Right hindlimb (tissue), 1 donor: ENCODE results near the gene THSD1.

Experiments
- DNase-seq: peaks from one replicate; pipeline ENCODE4 v3.0.0-alpha.2; 2018

The THSD1 gene, protein sequence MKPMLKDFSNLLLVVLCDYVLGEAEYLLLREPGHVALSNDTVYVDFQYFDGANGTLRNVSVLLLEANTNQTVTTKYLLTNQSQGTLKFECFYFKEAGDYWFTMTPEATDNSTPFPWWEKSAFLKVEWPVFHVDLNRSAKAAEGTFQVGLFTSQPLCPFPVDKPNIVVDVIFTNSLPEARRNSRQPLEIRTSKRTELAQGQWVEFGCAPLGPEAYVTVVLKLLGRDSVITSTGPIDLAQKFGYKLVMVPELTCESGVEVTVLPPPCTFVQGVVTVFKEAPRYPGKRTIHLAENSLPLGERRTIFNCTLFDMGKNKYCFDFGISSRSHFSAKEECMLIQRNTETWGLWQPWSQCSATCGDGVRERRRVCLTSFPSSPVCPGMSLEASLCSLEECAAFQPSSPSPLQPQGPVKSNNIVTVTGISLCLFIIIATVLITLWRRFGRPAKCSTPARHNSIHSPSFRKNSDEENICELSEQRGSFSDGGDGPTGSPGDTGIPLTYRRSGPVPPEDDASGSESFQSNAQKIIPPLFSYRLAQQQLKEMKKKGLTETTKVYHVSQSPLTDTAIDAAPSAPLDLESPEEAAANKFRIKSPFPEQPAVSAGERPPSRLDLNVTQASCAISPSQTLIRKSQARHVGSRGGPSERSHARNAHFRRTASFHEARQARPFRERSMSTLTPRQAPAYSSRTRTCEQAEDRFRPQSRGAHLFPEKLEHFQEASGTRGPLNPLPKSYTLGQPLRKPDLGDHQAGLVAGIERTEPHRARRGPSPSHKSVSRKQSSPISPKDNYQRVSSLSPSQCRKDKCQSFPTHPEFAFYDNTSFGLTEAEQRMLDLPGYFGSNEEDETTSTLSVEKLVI

DNA sequence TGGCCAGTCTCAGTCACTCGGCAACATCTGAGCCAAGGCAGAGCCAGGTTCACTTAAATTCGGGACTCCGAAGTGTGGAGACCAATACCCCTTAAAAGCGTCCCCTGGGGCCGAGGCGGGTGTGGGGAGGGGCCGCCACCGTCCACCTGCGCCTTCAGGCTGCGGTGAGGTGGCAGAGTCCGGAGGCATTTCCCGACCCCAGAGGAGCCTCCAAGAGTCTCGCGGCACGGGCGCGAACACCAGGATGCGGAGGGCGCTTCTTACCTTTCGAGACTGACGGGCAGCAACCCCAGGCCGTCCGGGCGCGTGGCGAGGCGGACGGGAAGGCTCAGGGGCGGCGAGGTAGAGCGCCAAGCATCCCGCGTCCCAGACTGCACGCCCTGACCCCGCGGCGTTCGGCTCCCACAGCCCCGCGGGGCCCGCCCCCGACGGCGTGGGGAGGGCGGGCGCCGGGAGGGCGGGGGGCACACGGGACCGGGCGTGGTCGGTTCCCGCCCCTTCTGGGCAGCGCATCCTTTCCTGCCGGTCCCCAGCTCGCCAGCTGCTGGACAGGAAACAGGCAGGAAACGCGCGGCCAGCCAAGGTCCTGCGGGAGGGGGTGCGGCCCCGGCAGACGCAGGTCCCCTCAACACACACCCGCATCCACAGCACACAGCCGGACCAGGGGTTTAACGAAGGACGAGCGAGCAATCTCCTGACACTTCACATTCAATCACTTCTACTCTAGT, at the start of gene THSD1:
TSS of gene THSD1 (minus strand) at position 406 of the 728 bp plus-strand sequence. CDS start 3,572 bp downstream, outside the sequence.
- DNase-seq, result peak; percentile 86

DNA sequence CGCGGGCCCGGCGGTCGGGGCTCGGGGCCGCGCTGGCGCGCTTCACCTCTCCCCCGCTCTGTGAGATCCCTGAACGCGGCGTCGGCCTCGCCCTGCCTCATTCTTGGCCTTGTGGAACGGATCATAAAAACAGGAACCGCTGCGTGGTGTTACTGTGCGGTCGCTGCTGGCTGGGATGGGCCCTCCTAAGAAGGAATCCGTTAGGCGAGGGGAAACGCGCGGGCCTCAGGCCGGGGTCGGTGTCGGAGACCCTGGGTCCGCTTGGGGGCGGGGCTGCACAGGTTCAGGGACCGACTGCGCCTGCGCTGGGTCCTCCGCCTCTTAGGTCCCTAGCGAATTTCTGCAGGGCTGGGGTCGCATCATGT, 49.7 kb upstream of the THSD1 start:
- peak; percentile 86 for DNase-seq

DNA sequence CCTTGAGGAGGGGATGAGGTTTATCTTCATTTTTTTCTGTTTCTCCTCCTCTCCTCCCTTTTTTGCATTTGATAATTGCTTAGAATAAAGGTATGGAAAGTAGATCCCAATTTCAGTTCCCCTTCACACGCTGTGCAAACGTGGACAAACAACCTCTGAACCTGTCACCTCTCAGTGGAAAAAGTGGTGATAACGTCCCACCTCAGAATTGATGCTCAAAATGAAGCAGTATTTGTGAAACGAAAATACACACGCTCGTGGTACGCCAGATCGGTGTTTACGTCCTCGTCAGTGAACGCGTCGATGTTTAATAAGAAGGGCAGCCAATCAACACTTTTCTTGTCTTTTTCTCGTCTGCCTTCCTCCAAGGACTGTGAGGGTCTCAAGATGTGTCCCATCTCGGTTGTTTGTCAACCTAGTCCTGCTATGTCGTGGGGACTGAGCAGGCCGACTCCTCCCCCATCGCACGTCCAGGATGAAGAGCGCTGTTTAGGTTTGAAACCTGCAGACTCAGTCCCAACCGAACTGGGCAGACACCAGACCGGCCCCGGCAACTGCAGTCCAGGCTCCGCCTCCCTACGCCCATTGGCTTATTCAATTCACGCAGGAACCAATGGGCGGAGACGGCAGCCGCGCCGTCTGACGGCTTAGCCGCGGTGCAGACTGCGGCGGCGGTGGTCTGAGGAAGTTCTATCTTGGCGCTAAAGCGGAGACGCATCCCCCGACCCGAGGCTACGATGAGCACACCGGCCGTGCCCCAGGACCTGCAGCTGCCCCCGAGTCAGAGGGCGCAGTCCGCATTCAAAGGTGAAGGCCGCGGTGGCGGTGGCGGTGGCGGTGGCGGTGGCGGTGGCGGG, 49.1 kb upstream of the THSD1 start, which contains the start of gene CKAP2:
TSS of gene CKAP2 (plus strand) at position 659 of the 857 bp plus-strand sequence. CDS start at position 738, 79 bp downstream.
- peak; percentile 96 for DNase-seq

DNA sequence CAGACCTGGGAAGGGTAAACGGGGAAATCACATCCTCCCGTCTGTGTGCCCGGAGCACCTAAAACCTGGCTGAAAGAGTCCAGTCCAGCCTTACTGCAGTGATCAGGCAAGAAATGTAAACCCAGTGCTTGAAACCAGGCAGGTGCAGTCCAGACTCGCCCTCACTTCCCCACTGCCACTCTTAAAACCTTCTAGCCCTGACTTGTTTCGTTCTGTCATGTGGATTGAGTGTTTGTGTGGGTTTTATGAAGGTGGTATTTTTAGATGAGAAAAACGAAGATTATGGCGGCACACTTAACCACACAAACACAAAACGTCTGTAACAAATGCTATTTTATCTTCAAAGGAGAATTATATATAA, 48.5 kb upstream of the THSD1 start:
- DNase-seq, result no peak

DNA sequence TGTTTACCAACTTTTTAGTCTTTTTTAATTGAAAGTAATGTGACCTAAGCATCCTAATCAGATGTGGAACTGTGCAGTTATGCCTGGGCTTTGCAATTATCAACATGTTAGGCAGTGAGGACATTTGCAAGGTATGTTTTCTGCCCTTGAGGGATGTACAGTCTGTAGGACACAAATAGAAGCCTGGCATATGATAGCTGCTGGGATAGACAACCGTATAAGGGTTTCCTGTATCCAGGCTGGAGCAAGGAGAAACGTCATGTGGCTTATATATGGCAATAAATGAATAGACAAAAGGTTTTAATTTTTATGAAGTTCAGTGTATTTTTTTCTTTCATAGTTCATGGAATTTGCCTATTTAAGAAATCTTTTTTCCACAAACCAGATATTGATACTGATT, 46.5 kb upstream of the THSD1 start:
- no peak for DNase-seq

DNA sequence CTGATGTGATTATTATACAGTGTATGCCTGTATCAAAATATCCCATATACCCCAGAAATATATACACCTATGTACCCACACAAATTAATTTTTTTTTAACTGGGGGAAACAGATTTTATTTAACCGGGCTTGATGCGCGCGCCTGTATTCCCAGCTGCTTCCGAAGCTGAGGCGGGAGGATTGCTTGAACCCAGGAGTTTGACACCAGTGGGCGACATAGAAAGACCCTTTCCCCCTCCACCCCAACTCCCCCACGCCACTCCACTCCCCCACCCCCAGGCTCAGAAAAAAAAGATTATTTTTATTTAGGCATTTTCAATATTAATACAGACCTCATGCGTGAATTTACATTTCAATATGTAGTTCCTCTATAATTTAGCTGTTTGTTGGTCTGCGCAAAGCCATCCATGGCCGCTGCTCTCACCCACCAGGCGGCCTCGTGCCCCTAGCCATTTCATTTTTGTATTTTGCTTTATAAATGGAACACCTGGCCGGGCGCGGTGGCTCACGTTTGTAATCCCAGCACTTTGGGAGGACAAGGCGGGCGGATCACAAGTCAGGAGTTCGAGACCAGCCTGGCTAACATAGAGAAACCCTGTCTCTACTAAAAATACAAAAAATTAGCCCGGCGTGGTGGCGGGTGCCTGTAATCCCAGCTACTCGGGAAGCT, 45.3 kb upstream of the THSD1 start:
- DNase-seq, result no peak

DNA sequence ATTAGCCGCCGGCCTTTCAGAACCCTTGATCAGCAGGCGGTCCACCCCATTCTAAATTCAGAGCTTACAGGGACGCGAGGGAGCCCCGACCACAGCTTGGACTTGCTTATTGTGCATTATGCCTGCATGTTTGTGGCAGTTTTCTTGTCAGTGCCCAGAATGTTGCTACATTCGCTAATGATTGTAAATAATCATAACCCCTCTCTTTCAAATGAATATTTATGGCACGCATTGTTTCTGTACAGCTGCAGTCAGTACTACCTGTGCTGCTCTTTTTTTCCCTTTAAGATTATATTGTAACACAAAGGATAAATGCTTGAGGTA, 44.8 kb upstream of the THSD1 start:
- no peak for DNase-seq

DNA sequence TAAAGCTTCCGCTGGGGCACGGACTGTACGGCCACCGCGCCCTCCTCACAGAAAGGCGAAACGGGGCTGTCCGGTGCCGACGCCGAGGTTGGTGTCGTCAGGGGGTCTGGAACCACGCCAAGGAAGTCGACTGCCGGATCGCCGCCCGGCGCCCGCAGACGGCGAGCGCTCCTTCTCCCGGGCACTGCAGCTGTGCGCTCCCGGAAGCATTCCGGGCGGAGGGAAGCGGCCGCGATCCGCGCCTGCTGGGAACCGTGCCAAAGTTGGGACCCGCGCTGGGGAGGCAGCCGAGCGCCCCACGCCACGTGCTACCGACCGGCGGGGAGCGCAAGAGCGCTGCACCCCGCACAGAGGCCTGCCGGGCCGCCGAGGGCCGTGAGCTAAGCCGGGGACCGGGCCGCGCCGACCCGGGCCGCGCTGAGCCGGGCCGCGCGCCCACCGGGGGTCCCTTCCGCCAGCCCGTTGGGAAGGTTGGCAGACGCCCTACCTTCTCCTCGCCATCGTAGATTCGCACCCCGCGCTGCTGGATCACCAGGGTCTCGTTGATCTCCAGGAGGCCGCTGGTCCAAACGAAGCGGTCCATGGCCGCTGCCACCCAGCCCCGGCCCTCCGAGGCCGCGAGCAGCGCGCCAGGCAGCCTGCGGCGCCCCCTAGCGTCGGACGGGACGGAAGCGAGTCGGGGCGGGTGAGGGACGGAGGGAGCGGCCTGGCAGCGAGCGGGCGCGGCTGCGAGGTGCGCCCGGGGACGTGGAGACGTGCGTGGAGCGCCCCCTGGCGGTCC, 44.2 kb upstream of the THSD1 start, which contains the start of gene VPS36:
TSS of gene VPS36 (minus strand) at position 623 of the 781 bp plus-strand sequence. CDS start at position 583, 40 bp downstream.
- peak; percentile 97 for DNase-seq

DNA sequence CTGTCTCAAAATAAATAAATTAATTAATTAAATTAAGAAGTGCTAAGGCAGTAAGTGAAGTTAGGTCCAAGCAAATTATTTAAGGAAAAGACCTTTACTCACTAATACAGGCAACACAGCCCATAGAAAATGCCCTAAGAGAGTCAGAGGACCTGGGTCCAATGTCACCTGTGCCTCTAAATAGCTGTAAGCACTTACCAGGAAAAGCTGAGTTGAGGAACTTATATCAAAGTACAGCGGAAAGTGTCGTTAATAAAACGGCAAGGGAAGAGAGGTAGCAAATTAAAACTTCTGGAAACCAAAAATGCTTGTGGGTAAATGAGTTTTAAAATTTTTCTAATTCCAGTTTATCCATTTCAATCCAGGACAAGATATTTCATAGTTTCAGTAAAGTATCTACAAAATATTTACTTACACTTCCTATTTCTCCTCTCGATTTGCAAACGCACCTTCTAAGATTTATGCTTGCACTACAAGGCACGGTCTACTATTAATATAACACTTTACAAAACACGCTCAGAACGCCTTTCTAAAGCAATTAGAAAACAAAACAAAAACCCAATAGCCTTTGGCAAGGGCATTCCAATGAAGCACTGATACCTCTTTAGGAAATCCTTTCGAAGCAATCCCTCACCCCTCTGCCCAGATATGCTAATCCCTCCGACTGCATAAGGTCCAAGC, 43.5 kb upstream of the THSD1 start:
- no peak for DNase-seq

DNA sequence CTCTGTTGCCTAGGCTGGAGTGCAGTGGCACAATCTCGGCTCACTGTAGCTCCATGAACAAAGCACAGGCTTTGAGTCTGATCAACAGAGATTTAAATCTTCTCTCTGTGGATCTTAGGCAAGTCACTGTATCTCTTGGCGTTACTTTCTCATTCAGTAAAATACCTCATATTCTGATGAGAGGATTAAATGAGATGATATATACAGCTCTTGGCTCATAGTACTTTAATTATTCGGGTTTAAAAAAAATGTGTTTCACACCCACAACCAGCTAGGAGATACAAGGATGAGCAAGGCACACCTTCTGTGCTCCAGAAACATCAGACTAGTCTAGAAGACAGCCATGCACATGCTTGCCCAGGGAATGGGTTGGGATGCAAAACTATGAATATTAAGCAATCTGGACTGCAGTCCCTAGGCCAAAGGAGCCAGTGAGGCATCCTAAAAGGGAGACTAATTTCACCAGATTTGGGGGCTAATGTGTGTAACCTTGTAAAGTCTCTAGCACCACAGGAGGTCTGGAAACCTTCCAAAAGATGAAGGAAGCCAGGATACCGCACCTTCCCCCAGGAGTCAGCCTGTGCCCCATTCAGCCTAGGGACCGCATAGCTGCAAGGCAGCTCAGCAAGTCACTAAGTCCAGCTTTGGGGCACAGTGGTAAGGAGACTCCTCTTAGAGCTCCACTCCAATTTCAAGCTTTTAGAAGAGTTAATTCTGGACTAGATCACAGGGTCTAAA, 42.0 kb upstream of the THSD1 start:
- no peak for DNase-seq

DNA sequence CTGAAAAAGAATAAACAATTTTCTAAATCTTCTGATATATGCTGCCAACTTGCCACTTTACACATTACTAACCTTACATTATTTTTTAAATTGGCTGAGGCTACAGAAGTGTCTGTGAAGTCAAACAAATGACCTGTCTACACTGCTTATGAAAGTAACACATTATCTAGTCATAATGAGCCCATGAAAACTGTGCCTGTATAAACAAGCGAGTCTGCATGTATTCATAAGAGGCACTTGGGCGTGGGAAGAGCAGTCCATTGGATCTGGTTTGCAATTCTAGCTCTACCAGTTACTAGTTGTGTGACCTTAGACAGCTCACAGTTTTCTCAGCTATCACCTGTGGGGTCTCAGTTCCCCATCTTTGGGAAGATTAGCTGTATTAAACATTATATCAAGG, 41.4 kb upstream of the THSD1 start:
- DNase-seq, result no peak

DNA sequence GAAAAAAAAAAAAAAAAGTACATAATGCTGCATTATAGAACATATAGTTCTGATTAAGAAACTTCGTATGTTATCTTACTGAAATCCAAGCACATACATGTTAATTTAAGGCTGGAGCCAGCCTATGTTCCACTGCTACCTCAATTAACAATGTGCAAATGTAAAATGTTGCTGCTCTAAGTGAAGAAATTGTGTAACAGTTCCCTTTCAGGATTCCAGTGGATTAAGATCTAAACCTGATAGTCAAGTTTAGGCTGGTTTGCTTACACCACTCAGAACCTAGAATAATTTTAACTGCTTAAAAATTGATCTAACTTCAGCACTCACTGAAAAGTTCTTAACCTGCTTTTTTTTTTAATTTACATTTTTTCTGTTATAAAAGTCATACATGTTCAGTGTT, 40.3 kb upstream of the THSD1 start:
- DNase-seq, result no peak

DNA sequence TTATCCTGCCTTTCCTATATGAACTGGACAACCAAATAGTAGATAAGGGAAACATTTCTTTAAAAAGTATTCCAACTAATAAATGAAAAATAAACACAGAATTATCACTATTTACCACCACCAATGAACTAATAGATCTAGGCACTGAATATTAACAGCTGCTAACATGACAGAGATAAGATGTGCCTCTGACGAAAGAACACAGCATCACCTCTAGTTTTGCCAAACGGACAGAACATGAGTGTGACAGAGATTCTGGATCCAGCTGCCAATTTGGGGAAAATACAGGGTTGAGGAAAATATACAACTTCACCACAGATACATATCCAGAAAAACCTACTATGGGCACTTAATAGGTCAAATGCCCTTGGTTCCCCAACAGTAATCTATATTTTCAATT, 26.5 kb upstream of the THSD1 start:
- DNase-seq, result no peak

DNA sequence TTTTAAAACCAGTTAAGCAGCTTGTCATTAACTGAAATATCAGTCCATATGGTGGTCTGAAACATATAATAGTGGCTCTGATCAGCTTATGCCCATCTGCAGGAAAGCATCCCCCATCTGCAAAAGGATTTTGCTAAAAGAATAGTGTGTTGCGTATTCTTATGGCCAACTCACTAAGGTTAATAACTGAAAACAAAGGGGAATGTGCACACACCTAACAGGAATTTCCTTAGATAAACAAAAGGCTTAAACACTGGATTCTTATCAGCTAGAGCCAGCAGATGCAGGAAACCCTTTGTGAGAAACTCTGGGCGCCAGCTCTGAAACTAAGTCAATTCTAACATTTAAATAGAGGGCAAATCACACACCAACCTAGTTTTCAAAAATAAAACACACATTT, 22.3 kb upstream of the THSD1 start:
- no peak for DNase-seq

DNA sequence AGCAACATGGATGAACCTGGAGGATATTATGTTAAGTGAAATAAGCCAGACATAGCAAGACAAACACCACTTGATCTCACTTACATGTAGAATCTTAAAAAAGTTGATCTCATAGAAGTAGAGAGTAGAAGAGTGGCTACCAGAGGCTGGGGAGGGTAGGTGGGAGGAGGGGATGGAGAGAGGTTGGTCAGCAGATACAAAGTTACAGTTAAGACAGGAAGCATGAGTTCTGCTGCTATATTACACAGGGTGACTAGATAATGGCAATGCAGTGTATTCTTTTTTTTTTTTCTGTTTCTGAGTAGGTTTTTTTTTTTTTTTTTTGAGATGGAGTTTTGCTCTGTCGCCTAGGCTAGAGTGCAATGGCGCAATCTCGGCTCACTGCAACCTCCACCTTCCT, 15.2 kb upstream of the THSD1 start:
- DNase-seq, result no peak

DNA sequence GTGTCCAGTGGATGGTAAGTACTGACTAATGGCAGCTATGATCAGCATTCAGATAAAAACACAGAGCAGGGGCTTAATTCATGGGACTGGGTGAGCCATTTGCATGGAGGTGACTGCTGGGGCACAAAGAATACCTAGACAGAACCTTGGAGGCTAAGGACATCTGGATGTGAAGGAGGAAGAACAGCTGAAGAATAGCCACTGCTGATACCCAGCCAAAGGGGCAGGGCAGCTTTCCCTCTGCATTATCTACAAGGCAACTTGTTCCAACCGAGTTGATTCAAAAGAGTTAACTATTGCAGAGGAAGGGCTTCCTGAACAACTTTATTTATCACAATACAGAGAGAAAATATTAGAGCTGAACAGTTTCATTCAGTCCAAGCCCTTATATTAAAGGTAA, 13.1 kb upstream of the THSD1 start:
- no peak for DNase-seq

DNA sequence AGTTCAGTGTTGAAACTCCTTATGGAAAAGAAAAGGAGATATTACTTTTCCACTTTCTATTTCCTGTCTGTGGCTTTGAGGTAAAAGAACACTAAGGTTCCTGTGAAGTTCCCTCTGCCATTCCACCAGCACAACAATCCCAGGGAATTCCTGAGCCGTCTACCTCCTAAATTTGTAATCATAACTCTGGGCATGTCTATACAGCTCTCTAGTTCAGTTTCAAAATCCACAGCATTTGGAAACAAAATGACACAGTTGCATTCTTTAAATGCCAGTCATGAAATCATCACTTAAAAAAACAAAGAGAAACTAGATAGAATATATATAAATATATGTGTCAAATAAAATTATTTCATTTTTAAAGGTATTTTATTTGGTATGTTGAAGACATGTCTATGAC, 9.0 kb upstream of the THSD1 start:
- DNase-seq, result no peak

DNA sequence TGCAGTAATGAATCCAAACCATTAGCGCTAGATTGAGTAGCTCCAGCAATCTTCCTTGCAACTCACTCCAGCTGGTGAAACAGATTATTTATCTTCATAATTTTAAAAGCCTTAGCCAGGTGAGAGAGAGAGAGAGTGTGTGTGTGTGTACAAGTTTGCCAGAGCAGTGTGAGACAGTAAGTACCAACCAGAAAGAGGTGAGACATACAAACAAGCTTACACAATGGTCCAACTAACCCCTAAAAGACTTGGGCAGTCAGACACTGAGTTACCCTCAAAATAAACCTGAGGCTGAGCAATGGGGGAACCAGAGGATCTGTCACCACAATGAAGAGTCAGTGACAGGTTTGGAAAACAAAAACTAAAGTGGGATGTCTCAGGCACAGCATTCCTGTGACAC, 8.1 kb upstream of the THSD1 start:
- no peak for DNase-seq

DNA sequence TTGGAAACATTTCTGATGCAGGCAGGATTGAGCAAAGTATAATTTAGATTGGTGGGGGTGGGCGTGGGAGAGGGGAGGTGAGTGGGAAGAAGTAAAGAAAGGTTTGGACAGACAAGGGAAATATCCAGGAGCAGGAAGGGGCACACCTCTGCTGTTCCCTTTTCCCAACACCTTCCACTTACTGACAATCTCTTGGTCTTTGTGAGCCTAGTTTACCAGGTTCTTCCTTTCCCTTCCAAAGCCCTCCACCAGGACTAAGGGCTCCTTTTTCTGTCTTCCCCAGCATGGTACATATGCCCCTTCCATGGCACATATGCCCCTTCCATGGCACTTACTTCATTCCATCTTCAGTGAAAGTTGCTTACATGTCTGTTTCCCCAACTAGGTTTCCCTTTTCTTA, 6.2 kb upstream of the THSD1 start:
- no peak for DNase-seq

DNA sequence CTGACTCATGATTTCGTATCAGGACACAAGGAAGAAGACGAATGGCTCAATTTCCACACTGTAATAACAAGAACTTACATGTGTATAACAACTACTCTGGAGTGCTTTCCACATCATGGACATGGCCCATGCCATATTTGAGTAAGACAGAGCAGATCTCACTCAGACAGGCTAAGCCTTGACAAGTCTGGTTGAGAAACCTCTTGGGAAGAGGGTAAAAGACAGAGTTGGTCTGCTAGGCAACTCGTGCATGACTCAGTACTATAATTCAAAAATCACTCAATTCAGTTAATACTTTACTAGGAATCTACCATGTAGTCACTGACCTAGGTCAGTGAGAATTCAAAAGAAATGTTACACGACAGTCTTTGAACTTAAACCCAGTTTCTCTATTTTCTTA, 5.7 kb upstream of the THSD1 start:
- DNase-seq, result no peak
